ENCODE measurements around the gene BMPR1A. TPM values are rescaled to one million over a fixed set of nuclear protein-coding genes. Genes with fewer than 3 reads are reported as not detected.

BMPR1A gene
- total RNA-seq, 1 donor from 2014 or later: 0.51 TPM

GRCh38 chr10:86768412-86769062 is 12.1 kb downstream of the BMPR1A start:
- no peak for DNase-seq

- no peak for DNase-seq
Measured at GRCh38 chr10:86769991-86770390, 13.6 kb downstream of the BMPR1A start.

GRCh38 chr10:86770412-86770960 is 14.1 kb downstream of the BMPR1A start:
- DNase-seq: no peak

- DNase-seq: no peak
Measured at GRCh38 chr10:86773498-86773897, 17.1 kb downstream of the BMPR1A start.

GRCh38 chr10:86775056-86775869 is 18.8 kb downstream of the BMPR1A start:
- DNase-seq: no peak

GRCh38 chr10:86775870-86776180 is 19.4 kb downstream of the BMPR1A start:
- DNase-seq: no peak

- DNase-seq: no peak
Measured at GRCh38 chr10:86779220-86780017, 23.0 kb downstream of the BMPR1A start.

GRCh38 chr10:86782701-86783418 is 26.4 kb downstream of the BMPR1A start:
- no peak for DNase-seq

GRCh38 chr10:86785037-86785436 is 28.6 kb downstream of the BMPR1A start:
- DNase-seq: no peak

- no peak for DNase-seq
Measured at GRCh38 chr10:86785968-86786367, 29.5 kb downstream of the BMPR1A start.

GRCh38 chr10:86786368-86786767 is 29.9 kb downstream of the BMPR1A start:
- no peak for DNase-seq

- no peak for DNase-seq
Measured at GRCh38 chr10:86790394-86790793, 34.0 kb downstream of the BMPR1A start.

- DNase-seq: no peak
Measured at GRCh38 chr10:86792461-86793167, 36.2 kb downstream of the BMPR1A start.

- no peak for DNase-seq
Measured at GRCh38 chr10:86793696-86794095, 37.3 kb downstream of the BMPR1A start.

GRCh38 chr10:86795353-86795752 is 38.9 kb downstream of the BMPR1A start:
- no peak for DNase-seq

- DNase-seq: no peak
Measured at GRCh38 chr10:86798025-86798424, 41.6 kb downstream of the BMPR1A start.

- no peak for DNase-seq
Measured at GRCh38 chr10:86798611-86799010, 42.2 kb downstream of the BMPR1A start.

GRCh38 chr10:86799188-86799845 is 42.9 kb downstream of the BMPR1A start:
- DNase-seq: no peak

GRCh38 chr10:86801995-86802394 is 45.6 kb downstream of the BMPR1A start:
- no peak for DNase-seq

- no peak for DNase-seq
Measured at GRCh38 chr10:86802473-86803108, 46.2 kb downstream of the BMPR1A start.

GRCh38 chr10:86803156-86803555 is 46.7 kb downstream of the BMPR1A start:
- no peak for DNase-seq

Measured in dermis blood vessel endothelial cell (primary cell).